SH-SY5Y (cell line): ENCODE results near the gene TGFB2.

Experiments used
- GATA2 ChIP-seq: IDR thresholded peaks from 2 replicates; pipeline ENCODE4 v1.6.1; 2011; ENCODE audit warnings: mild to moderate bottlenecking, low read depth, low read length
- GATA3 ChIP-seq: IDR thresholded peaks from 2 replicates; pipeline ENCODE4 v1.6.1; 2011; ENCODE audit warnings: low read depth, mild to moderate bottlenecking, low read length, moderate library complexity

DNA sequence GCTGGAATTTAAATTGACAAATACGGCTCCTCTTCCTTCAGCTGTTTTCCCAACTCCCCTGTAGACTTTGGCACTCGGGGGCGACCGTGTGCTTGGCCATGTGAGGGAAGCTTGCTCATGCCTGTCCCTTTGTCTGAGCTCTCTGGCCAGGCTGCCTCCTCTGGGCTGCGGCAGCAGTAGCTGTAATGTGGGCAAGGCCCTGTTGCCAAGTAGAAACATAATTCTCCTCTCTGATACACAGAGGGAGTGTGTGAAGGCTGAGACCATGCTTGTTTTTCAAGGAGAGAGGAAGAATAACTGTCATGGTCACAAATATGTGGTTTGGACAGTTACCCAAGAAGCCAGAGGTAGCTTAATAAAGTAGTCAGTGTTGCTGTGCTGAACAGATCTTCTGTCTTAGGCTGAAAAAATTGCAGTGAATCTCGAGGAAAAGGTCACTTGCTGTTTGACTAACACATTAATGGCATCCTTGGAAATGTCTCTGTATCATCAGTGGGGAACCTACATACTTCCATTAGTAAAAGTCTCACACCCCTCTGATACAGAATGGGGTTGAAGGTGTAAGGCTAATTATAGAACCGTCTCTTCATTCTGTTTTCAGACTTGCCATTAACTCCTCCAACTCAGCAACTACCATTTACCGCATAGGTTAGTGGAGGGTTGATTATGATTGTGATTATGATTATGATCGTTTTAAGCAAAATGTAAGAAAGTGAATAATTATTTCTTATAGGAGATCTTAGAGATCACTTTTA, 94.6 kb downstream of the TGFB2 start:
- TF ChIP-seq GATA2: no peak
- no peak for TF ChIP-seq GATA3
